Measurements from ENCODE around the gene NAALADL2.
A peak's percentile ranks its signal among the peaks of the same experiment; 100 is the strongest.
"Not testable (repeated sequence)": the region's sequence is repeated elsewhere in the genome, so short reads cannot be mapped to it uniquely, and the experiment has no call there.

Gene NAALADL2

DNA sequence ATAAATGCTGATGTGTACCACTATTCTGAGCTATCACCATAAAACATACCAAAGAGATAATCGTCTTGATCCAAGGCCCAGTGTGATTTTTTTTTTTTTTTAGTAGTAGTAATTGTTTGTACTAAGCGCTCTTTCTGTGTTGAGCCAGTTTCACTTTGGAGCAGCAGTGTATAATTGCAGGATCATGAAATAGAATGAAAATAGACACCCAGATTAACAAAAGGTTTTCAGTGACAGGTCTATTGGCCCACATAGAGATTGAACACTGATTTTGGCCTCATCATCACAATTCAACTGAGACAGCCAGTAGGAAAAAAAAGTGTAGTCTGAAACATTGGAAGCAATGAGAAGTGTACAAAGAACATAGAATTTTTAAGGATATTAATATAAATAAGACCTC is 749.8 kb downstream of the NAALADL2 start:
- in situ Hi-C loops (cut with HindIII; ENCODE audit: low sequenced_read_pairs), result no loop called here
- TF ChIP-seq, protein P1, sequence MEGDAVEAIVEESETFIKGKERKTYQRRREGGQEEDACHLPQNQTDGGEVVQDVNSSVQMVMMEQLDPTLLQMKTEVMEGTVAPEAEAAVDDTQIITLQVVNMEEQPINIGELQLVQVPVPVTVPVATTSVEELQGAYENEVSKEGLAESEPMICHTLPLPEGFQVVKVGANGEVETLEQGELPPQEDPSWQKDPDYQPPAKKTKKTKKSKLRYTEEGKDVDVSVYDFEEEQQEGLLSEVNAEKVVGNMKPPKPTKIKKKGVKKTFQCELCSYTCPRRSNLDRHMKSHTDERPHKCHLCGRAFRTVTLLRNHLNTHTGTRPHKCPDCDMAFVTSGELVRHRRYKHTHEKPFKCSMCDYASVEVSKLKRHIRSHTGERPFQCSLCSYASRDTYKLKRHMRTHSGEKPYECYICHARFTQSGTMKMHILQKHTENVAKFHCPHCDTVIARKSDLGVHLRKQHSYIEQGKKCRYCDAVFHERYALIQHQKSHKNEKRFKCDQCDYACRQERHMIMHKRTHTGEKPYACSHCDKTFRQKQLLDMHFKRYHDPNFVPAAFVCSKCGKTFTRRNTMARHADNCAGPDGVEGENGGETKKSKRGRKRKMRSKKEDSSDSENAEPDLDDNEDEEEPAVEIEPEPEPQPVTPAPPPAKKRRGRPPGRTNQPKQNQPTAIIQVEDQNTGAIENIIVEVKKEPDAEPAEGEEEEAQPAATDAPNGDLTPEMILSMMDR (IDR thresholded peaks at IDR 0.05; ENCODE audit: low read depth, low read length), result no peak
- H3K4me3 ChIP-seq (ENCODE audit: low read depth, low read length), result no peak overlapping the region
- DNase-seq (ENCODE audit: low read depth, low spot score), result peak; percentile 25

DNA sequence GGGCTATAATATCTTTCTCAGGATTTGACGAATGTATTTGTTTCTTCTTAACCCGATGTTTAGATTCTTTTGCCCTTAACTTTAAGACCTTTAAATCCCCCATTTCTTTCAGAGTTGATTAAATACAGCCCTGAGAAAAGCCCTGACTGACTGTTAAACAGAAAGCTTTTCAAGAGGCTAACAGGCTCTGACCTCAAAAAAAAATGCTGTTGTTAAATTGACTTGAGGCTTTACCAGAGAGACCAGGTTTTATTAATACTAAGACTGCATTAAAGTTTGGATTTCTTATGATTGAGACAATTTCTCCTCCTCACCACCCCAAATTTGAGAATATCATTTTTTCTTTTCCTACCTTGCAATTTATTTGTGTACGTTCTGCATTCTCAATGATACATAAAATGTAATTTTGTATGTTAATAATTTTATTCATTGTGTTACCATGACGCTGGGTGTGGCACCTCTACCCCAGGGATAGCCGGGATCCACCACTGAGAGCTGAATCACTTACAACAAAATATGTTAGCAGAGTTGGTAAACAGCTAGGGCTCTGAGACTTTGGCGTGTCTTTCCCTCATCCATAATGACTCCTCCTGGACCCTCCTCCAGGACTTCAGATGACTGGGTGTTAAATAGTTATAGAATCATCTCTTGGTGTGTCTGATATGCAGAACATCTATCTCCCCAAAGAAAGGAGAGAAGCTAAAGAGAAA is 753.5 kb downstream of the NAALADL2 start:
- no peak for DNase-seq (ENCODE audit: low read depth, low spot score)
- in situ Hi-C loops (cut with HindIII; ENCODE audit: low sequenced_read_pairs), result no loop called here
- TF ChIP-seq, protein P1 (IDR thresholded peaks at IDR 0.05; ENCODE audit: low read depth, low read length), result no peak
- H3K4me3 ChIP-seq (ENCODE audit: low read depth, low read length), result no peak overlapping the region

DNA sequence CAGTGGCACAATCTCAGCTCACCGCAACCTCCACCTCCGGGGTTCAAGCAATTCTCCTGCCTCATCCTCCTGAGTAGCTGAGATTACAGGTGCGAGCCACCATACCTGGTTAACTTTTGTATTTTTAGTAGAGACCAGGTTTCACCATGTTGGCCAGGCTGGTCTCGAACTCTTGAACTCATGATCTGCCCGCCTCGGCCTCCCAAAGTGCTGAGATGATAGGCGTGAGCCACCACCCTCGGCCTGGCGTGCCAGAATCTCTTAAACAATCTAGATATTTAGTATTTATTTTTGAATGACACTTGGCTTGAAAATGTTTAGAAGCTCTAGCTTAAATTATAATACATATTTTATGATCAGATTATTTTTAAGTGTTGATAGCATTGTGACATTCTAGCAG is 755.0 kb downstream of the NAALADL2 start:
- H3K4me3 ChIP-seq (ENCODE audit: low read depth, low read length); DNase-seq (ENCODE audit: low read depth, low spot score); in situ Hi-C loops (cut with HindIII; ENCODE audit: low sequenced_read_pairs): not testable (repeated sequence)

DNA sequence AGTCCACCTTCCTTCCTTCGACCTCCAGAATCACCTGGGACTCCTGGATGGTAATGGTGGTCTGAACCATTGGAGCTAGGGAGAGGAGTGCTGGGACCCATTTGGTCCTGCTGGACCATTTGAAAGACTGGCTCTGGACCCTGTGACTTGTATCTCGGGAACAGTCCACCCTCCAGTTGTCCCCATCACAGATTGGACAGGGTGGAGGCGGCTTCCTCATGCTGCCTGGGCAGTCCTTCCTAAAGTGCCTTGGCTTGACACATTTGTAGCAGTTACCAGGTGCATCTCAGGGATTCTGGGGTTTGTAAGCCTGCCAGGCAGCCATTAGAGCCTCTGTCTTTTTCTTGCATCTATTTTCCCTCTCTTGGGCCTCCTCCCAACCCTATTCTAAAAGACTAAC is 758.1 kb downstream of the NAALADL2 start:
- in situ Hi-C loops (cut with HindIII; ENCODE audit: low sequenced_read_pairs), result no loop called here
- DNase-seq (ENCODE audit: low read depth, low spot score), result no peak
- TF ChIP-seq, protein P1 (IDR thresholded peaks at IDR 0.05; ENCODE audit: low read depth, low read length), result no peak
- H3K4me3 ChIP-seq (ENCODE audit: low read depth, low read length), result no peak overlapping the region

DNA sequence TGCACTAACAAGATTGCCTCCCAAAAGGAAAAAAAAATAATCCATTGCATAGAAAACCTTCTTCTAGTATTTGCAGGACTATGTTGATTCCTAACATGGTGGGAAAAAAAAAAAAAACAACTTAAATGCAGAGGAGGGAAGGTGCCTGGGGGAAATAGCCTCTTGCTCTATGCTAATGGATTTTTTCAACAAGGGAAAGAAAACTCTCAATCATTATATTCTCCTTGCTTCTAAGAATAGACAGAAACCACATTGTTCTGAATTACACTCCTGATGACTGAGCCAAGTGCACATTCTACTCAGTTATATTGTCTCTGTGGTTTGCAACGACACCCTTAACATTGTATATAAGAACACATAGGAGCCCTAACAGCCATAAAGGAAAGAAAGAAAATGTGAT is 760.2 kb downstream of the NAALADL2 start:
- TF ChIP-seq, protein P1 (IDR thresholded peaks at IDR 0.05; ENCODE audit: low read depth, low read length), result no peak
- in situ Hi-C loops (cut with HindIII; ENCODE audit: low sequenced_read_pairs), result no loop called here
- DNase-seq (ENCODE audit: low read depth, low spot score), result peak; percentile 16
- no peak overlapping the region for H3K4me3 ChIP-seq (ENCODE audit: low read depth, low read length)

DNA sequence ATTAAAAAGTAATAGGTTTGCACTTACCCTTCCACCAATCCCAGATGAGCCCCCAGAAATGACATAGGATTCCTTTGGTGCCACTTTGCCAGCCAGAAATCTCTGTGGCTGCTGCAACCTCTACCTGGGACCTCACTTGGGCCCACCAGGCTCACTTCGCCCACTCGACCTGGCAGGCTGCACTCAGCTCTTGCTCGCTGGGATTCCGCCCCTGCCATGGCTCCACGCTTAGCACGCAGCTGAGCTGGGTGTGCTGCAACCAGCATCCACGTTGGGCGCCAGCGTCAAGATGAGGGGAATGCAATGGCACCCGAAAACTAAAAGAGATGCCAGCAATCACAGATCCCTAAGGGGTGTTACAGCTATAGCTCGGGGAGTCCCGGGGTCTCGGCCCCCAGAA is 761.0 kb downstream of the NAALADL2 start:
- no peak overlapping the region for H3K4me3 ChIP-seq (ENCODE audit: low read depth, low read length)
- in situ Hi-C loops (cut with HindIII; ENCODE audit: low sequenced_read_pairs), result no loop called here
- TF ChIP-seq, protein P1 (IDR thresholded peaks at IDR 0.05; ENCODE audit: low read depth, low read length), result no peak
- no peak for DNase-seq (ENCODE audit: low read depth, low spot score)

DNA sequence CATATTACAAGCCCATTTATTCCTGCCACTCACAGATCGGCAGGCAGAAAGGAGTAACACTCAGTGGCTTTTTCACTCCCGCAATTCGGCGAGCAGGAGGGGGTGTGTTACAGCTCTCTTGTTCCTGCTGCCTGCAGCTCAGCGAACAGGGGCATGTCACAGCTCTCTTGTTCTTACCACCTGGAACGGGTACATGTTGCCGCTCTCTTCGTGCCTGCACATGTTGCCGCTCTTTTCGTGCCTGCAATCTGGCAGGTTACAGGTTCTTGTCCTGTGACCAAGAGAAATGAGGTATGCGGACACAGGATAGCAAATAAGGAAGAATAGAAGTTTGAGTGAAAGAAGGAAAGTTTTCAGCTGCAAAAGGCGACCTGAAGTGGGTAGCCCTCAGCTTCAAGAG is 761.4 kb downstream of the NAALADL2 start:
- no peak for DNase-seq (ENCODE audit: low read depth, low spot score)
- no peak overlapping the region for H3K4me3 ChIP-seq (ENCODE audit: low read depth, low read length)
- in situ Hi-C loops (cut with HindIII; ENCODE audit: low sequenced_read_pairs), result no loop called here
- TF ChIP-seq, protein P1 (IDR thresholded peaks at IDR 0.05; ENCODE audit: low read depth, low read length), result no peak
